Astrocyte (in vitro differentiated cells and primary cell): Measurements from ENCODE around the gene APOL6. TPM values are rescaled to one million over a fixed set of nuclear protein-coding genes. Genes with fewer than 3 reads are reported as not detected.
"Not testable (repeated sequence)": the region's sequence is repeated elsewhere in the genome, so short reads cannot be mapped to it uniquely, and the experiment has no call there.

Experiments
- DNase-seq: peaks from one replicate; pipeline ENCODE4 v3.0.0-alpha.2; 2010; ENCODE audit warnings: low read depth
- FAIRE-seq: peaks from 2 replicates; lab custom pipeline; 2011; peaks lifted over from hg19 to GRCh38; lab: Jason Lieb, UNC
- H2AFZ ChIP-seq: 2 replicates; pipeline ENCODE4 v1.6.0; 2012; ENCODE audit warnings: low read depth, low read length, inconsistent platforms
- H3K27ac ChIP-seq: 2 replicates; pipeline ENCODE4 v1.5.1; 2011; ENCODE audit warnings: low read depth, low read length, inconsistent platforms
- H3K27me3 ChIP-seq: 2 replicates; pipeline ENCODE4 v1.6.0; 2011; ENCODE audit warnings: low read length, inconsistent platforms; ENCODE audit not compliant: insufficient read depth
- H3K36me3 ChIP-seq: 2 replicates; pipeline ENCODE4 v1.5.1; 2011; ENCODE audit warnings: low read length, inconsistent platforms; ENCODE audit not compliant: insufficient read depth
- H3K4me1 ChIP-seq: 2 replicates; pipeline ENCODE4 v1.5.1; 2011; ENCODE audit warnings: low read length, inconsistent platforms; ENCODE audit not compliant: insufficient read depth
- H3K4me2 ChIP-seq: 2 replicates; pipeline ENCODE4 v1.6.0; 2012; ENCODE audit warnings: low read length, inconsistent platforms
- H3K4me3 ChIP-seq: 2 replicates; pipeline ENCODE4 v1.5.1; 2011; ENCODE audit warnings: low read depth, mild to moderate bottlenecking, low read length, inconsistent platforms; ENCODE audit not compliant: insufficient read depth
- H3K79me2 ChIP-seq: 2 replicates; pipeline ENCODE4 v1.6.0; 2012; ENCODE audit warnings: mild to moderate bottlenecking, low read length, inconsistent platforms; ENCODE audit not compliant: insufficient read depth
- H3K9ac ChIP-seq: 2 replicates; pipeline ENCODE4 v1.6.0; 2012; ENCODE audit warnings: mild to moderate bottlenecking, low read length, inconsistent platforms
- H3K9me3 ChIP-seq: 2 replicates; pipeline ENCODE4 v1.5.1; 2012; ENCODE audit warnings: low read depth, mild to moderate bottlenecking, low read length, inconsistent platforms; ENCODE audit not compliant: insufficient read depth
- H4K20me1 ChIP-seq: 2 replicates; pipeline ENCODE4 v1.6.0; 2012; ENCODE audit warnings: low read length, inconsistent platforms; ENCODE audit not compliant: insufficient read depth
- H3K27ac Mint-ChIP-seq: one replicate; pipeline ENCODE4 v1.8.0; 2021; ENCODE audit warnings: mild to moderate bottlenecking, mixed read lengths; ENCODE audit not compliant: unreplicated experiment
- H3K27me3 Mint-ChIP-seq: one replicate; pipeline ENCODE4 v1.8.0; 2021; ENCODE audit warnings: low read depth, mixed read lengths; ENCODE audit not compliant: unreplicated experiment
- H3K36me3 Mint-ChIP-seq: one replicate; pipeline ENCODE4 v1.8.0; 2021; ENCODE audit warnings: low read depth, mixed read lengths; ENCODE audit not compliant: unreplicated experiment
- H3K4me1 Mint-ChIP-seq: one replicate; pipeline ENCODE4 v1.8.0; 2021; ENCODE audit warnings: low read depth, mixed read lengths; ENCODE audit not compliant: unreplicated experiment
- H3K4me3 Mint-ChIP-seq: one replicate; pipeline ENCODE4 v1.8.0; 2021; ENCODE audit warnings: mild to moderate bottlenecking, moderate library complexity, mixed read lengths; ENCODE audit not compliant: unreplicated experiment
- H3K9me3 Mint-ChIP-seq: one replicate; pipeline ENCODE4 v1.8.0; 2021; ENCODE audit warnings: mild to moderate bottlenecking, mixed read lengths; ENCODE audit not compliant: unreplicated experiment
- CTCF ChIP-seq: IDR thresholded peaks from 2 replicates; pipeline ENCODE4 v1.5.1; 2011; ENCODE audit warnings: low read depth, mild to moderate bottlenecking, inconsistent platforms, low read length, moderate library complexity; ENCODE audit not compliant: insufficient read depth
- EZH2 ChIP-seq: IDR thresholded peaks from 2 replicates; pipeline ENCODE4 v1.6.1; 2012; ENCODE audit warnings: mild to moderate bottlenecking, low read length, inconsistent platforms; ENCODE audit not compliant: insufficient read depth
- total RNA-seq: library from RNA; stranded (reverse); gene quantifications from 2 replicates; pipeline ENCODE4 v1.2.1, GENCODE V29; 2021

APOL6 gene
- total RNA-seq, 1 donor from 2014 or later = 5.9 TPM

GRCh38 chr22:35678836-35679235 lies 30.6 kb downstream of the APOL6 start:
- Mint-ChIP-seq H3K4me3 (no peak overlapping the region), H3K4me1 (no peaks in the 10 kb centered on the region), H3K9me3 (peaks cover 5% of the 10 kb centered on the region), H3K27ac (no peak overlapping the region), H3K27me3 (peaks cover 11% of the 10 kb centered on the region), H3K36me3 (peaks cover 3% of the 10 kb centered on the region)
- TF ChIP-seq CTCF = no peak
- TF ChIP-seq EZH2 = no peak
- no peak for FAIRE-seq
- no peaks in the 10 kb centered on the region for H3K79me2 ChIP-seq
- no peak overlapping the region for H3K4me3 ChIP-seq
- no peak overlapping the region for H3K9ac ChIP-seq
- H3K4me1 ChIP-seq = no peaks in the 10 kb centered on the region
- DNase-seq = no peak
- no peaks in the 10 kb centered on the region for H3K36me3 ChIP-seq
- no peak overlapping the region for H3K27ac ChIP-seq
- no peak overlapping the region for H3K4me2 ChIP-seq
- H3K9me3 ChIP-seq = no peaks in the 10 kb centered on the region
- no peaks in the 10 kb centered on the region for H4K20me1 ChIP-seq
- H2AFZ ChIP-seq = no peak overlapping the region
- H3K27me3 ChIP-seq = no peaks in the 10 kb centered on the region

- H3K79me2 ChIP-seq, H3K9me3 Mint-ChIP-seq, H3K4me1 ChIP-seq, H3K4me3 Mint-ChIP-seq, H3K9me3 ChIP-seq, FAIRE-seq, H2AFZ ChIP-seq, H3K4me3 ChIP-seq, H3K4me1 Mint-ChIP-seq, H3K27ac ChIP-seq, H3K36me3 Mint-ChIP-seq, H3K27ac Mint-ChIP-seq, H3K27me3 ChIP-seq, H3K36me3 ChIP-seq, H4K20me1 ChIP-seq, H3K9ac ChIP-seq, H3K4me2 ChIP-seq: not testable (repeated sequence)
- peak; percentile 13 for DNase-seq
- peaks cover 16% of the 10 kb centered on the region for H3K27me3 Mint-ChIP-seq
Observed at GRCh38 chr22:35679492-35679891, 31.2 kb downstream of the APOL6 start.

GRCh38 chr22:35681454-35682052 lies 33.3 kb downstream of the APOL6 start:
- Histone ChIP-seq H2AFZ (no peak overlapping the region), H3K27ac (no peak overlapping the region), H3K4me1 (no peaks in the 10 kb centered on the region), H3K4me3 (no peak overlapping the region), H3K9me3 (no peaks in the 10 kb centered on the region), H3K79me2 (no peaks in the 10 kb centered on the region), H3K9ac (no peak overlapping the region), H3K36me3 (no peaks in the 10 kb centered on the region), H3K4me2 (no peak overlapping the region), H3K27me3 (peaks cover 2% of the 10 kb centered on the region), H4K20me1 (no peaks in the 10 kb centered on the region)
- TF ChIP-seq CTCF = no peak
- no peak for TF ChIP-seq EZH2
- DNase-seq = no peak
- Mint-ChIP-seq H3K36me3 (no peaks in the 10 kb centered on the region), H3K4me1 (no peaks in the 10 kb centered on the region), H3K4me3 (no peak overlapping the region), H3K27ac (no peak overlapping the region), H3K27me3 (peaks cover 12% of the 10 kb centered on the region), H3K9me3 (no peaks in the 10 kb centered on the region)
- FAIRE-seq = no peak
